Smooth muscle cell of the pulmonary artery (primary cell): Measurements from ENCODE around the gene RTL1. TPM values are rescaled to one million over a fixed set of nuclear protein-coding genes. Genes with fewer than 3 reads are reported as not detected.

Experiments
- total RNA-seq: library from RNA; depleted of rRNA; stranded (reverse); fragments of >200 nt; gene quantifications from 2 replicates; pipeline ENCODE4 v1.2.3, GENCODE V29; 2014

The RTL1 gene
- not detected in 2 replicates for total RNA-seq

GRCh38 chr14:100903672-100904185, at the start of gene RTL1:
RTL1 (minus strand) TSS chr14:100903722; CDS start chr14:100884788, 18,934 bp downstream.

Other genes with a start within 250 kb of the RTL1 start
- not detected in 2 replicates for gene DLK1, start 176.8 kb downstream of the RTL1 start, total RNA-seq
- gene MEG3, start 77.6 kb downstream of the RTL1 start, total RNA-seq = 203 and 396 TPM in 2 replicates